HepG2 (cell line): Measurements from ENCODE around the gene PPP2R5D. TPM values are rescaled to one million over a fixed set of nuclear protein-coding genes. Genes with fewer than 3 reads are reported as not detected.
A peak's percentile ranks its signal among the peaks of the same experiment; 100 is the strongest.

Experiments
- ATAC-seq: fragments of 200-7000 bp; cut with Tn5 transposase; 3 replicates; pipeline ENCODE4 v1.9.1; 2020; ENCODE audit warnings: mild to moderate bottlenecking, moderate library complexity
- BruUV-seq: library from RNA; stranded (reverse); fragments of 400-500 nt; replicated peaks from 2 replicates; lab custom pipeline; 2021; lab: Mats Ljungman, UMichigan
- CTCF ChIA-PET: fragments of 300-600 bp; formaldehyde crosslinking; extraction: SDS; loops from one replicate; lab custom pipeline; 2021; ENCODE audit warnings: low total read pairs, inconsistent platforms, low intra/inter-chr PET ratio; lab: Yijun Ruan, JAX
- POLR2A ChIA-PET: fragments of 350-600 bp; sonication (Branson Sonifier 250); formaldehyde crosslinking; loops from one replicate; lab custom pipeline; 2020; ENCODE audit warnings: antibody characterized with exemption, inconsistent platforms; lab: Yijun Ruan, JAX
- DNase-seq: peaks from one replicate; pipeline ENCODE4 v3.0.0-alpha.2; 2015; ENCODE audit warnings: low spot score
- FAIRE-seq: peaks from 3 replicates; lab custom pipeline; 2011; peaks lifted over from hg19 to GRCh38; lab: Jason Lieb, UNC
- H2AFZ ChIP-seq: one replicate; pipeline ENCODE4 v1.6.1; 2011; ENCODE audit warnings: low read length, inconsistent platforms
- H3K27ac ChIP-seq: fragments of 300-600 bp; 3 replicates; pipeline ENCODE4 v1.8.0; 2011; ENCODE audit warnings: mixed run types, mild to moderate bottlenecking, mixed read lengths, low read length, inconsistent platforms; ENCODE audit not compliant: insufficient read depth; ENCODE audit errors: extremely low read length
- H3K27me3 ChIP-seq, 2 experiments: fragments of 200-600 bp in 1 of 2; 2 replicates in 1 of 2; 3 replicates in 1 of 2; pipeline versions ENCODE4 v1.6.0 to v1.8.0; 2011; ENCODE audit warnings: low read length in 2 of 2, mild to moderate bottlenecking in 2 of 2, moderate library complexity in 2 of 2, inconsistent platforms in 1 of 2; ENCODE audit not compliant: insufficient read depth in 2 of 2, control insufficient read depth in 1 of 2
- H3K36me3 ChIP-seq, 2 experiments: fragments of 200-600 bp in 1 of 2; replicated peaks in 1 of 2; 2 replicates in 1 of 2; 3 replicates in 1 of 2; pipeline versions ENCODE4 v1.5.1 to v1.8.0; 2011; ENCODE audit warnings: low read length in 2 of 2, inconsistent platforms in 1 of 2; ENCODE audit not compliant: insufficient read depth in 2 of 2, control insufficient read depth in 1 of 2
- H3K4me1 ChIP-seq: 2 replicates; pipeline ENCODE4 v1.5.1; 2012; ENCODE audit warnings: low read length, inconsistent platforms; ENCODE audit not compliant: insufficient read depth
- H3K4me2 ChIP-seq: 2 replicates; pipeline ENCODE4 v1.6.0; 2011; ENCODE audit warnings: low read depth, low read length, inconsistent platforms
- H3K4me3 ChIP-seq, 3 experiments: fragments of 200-600 bp in 1 of 3; sonication (generic), shearing (Covaris generic) in 1 of 3; replicated peaks in 1 of 3; 2 replicates each; pipeline ENCODE4 v1.5.1; 2011 to 2016; ENCODE audit warnings: low read length in 3 of 3, inconsistent platforms in 2 of 3, low read depth in 2 of 3, mild to moderate bottlenecking in 2 of 3, control low read depth in 1 of 3, mixed read lengths in 1 of 3; ENCODE audit not compliant: insufficient read depth in 1 of 3
- H3K79me2 ChIP-seq: one replicate; pipeline ENCODE4 v1.6.1; 2011; ENCODE audit warnings: low read length, inconsistent platforms; ENCODE audit not compliant: insufficient read depth
- H3K9ac ChIP-seq: 2 replicates; pipeline ENCODE4 v1.6.0; 2011; ENCODE audit warnings: mild to moderate bottlenecking, low read depth, low read length, inconsistent platforms; ENCODE audit not compliant: insufficient read depth
- H3K9me3 ChIP-seq: 2 replicates; pipeline ENCODE4 v1.5.1; 2012; ENCODE audit warnings: mild to moderate bottlenecking, low read length
- H4K20me1 ChIP-seq: 2 replicates; pipeline ENCODE4 v1.6.0; 2011; ENCODE audit warnings: inconsistent platforms, mild to moderate bottlenecking, low read length, moderate library complexity; ENCODE audit not compliant: insufficient read depth
- AHR ChIP-seq: IDR thresholded peaks from 2 replicates; pipeline ENCODE4 v1.6.1; 2018; ENCODE audit warnings: missing genetic modification reagents, missing compliant biosample characterization
- ATF1 ChIP-seq: IDR thresholded peaks from 2 replicates; pipeline ENCODE4 v1.6.1; 2016; ENCODE audit warnings: mild to moderate bottlenecking, control low read depth
- ATF7 ChIP-seq, 2 experiments: fragments of 450-650 bp in 1 of 2; sonication (generic) in 1 of 2; formaldehyde crosslinking in 1 of 2; IDR thresholded peaks; 2 replicates each; pipeline versions ENCODE4 v1.4.0 to v1.6.1; 2016 to 2020; ENCODE audit warnings: antibody characterized with exemption in 1 of 2, mild to moderate bottlenecking in 1 of 2, missing genetic modification reagents in 1 of 2
- FOXC1 ChIP-seq: sonication (generic); formaldehyde crosslinking; IDR thresholded peaks from 2 replicates; pipeline ENCODE4 v1.8.0; 2022; ENCODE audit warnings: mild to moderate bottlenecking, missing genetic modification reagents, borderline replicate concordance
- HNRNPK ChIP-seq: fragments of 200-400 bp; formaldehyde crosslinking; IDR thresholded peaks from 2 replicates; pipeline ENCODE4 v1.6.1; 2018; ENCODE audit warnings: low read length, low read depth, moderate library complexity, mild to moderate bottlenecking; ENCODE audit not compliant: poor library complexity, severe bottlenecking
- MTF2 ChIP-seq: sonication (generic); formaldehyde crosslinking; IDR thresholded peaks from 2 replicates; pipeline ENCODE4 v1.5.0; 2020; ENCODE audit warnings: missing genetic modification reagents, borderline replicate concordance
- PCBP1 ChIP-seq: fragments of 200-400 bp; formaldehyde crosslinking; IDR thresholded peaks from 2 replicates; pipeline ENCODE4 v1.6.1; 2017; ENCODE audit warnings: mild to moderate bottlenecking, low read depth, low read length, borderline replicate concordance
- ZMYM4 ChIP-seq: sonication (generic); formaldehyde crosslinking; IDR thresholded peaks from 2 replicates; pipeline ENCODE4 v1.8.1; 2023; ENCODE audit warnings: mild to moderate bottlenecking, missing genetic modification reagents
- ZNF282 ChIP-seq: fragments of 450-650 bp; IDR thresholded peaks from 2 replicates; pipeline ENCODE4 v1.6.1; 2018; ENCODE audit not compliant: partially characterized antibody
- ZNF460 ChIP-seq: sonication (generic); formaldehyde crosslinking; IDR thresholded peaks from 2 replicates; pipeline ENCODE4 v1.5.1; 2020; ENCODE audit warnings: missing genetic modification reagents, mild to moderate bottlenecking, borderline replicate concordance
- WGBS: methylation state at CpG from one replicate; pipeline ENCODE4 v1.1.6; 2017; ENCODE audit warnings: low lambda C conversion rate; 5-methylcytosine and 5-hydroxymethylcytosine counted together
- in situ Hi-C: cut with HindIII; loops from 2 replicates; pipeline ENCODE4 v1.10.0; 2017; ENCODE audit warnings: low pct_unique_long_range_greater_than_20kb; ENCODE audit not compliant: extremely low pct_ligation_motif_present
- intact Hi-C: fragments of 100-400 bp; cut with micrococcal nuclease; formaldehyde crosslinking; loops from one replicate; pipeline ENCODE4 v1.10.0; 2022; ENCODE audit not compliant: unreplicated experiment
- polyA plus RNA-seq, 8 experiments: library from polyadenylated mRNA; depleted of rRNA in 3 of 8; stranded (reverse) in 7 of 8; unstranded in 1 of 8; fragments of >200 nt; fragmentation: Illumina TruSeq in 4 of 8; extraction: Trizol in 4 of 8; gene quantifications; 2 replicates each; pipeline versions ENCODE4 v1.2.1 to v1.2.3, GENCODE V29; 2011 to 2016; ENCODE audit warnings: low read depth in 4 of 8, missing spikeins in 1 of 8, mixed read lengths in 1 of 8; ENCODE audit not compliant: insufficient read depth in 1 of 8
- total RNA-seq, 5 experiments: library from RNA; depleted of rRNA; stranded (reverse); fragments of >200 nt; fragmentation: Illumina TruSeq; extraction: Trizol; gene quantifications; 2 replicates each; pipeline ENCODE4 v1.2.3, GENCODE V29; 2016; ENCODE audit warnings: low read depth in 1 of 5
- TF ChIP-seq, protein P1 (sequence below): sonication (generic); formaldehyde crosslinking; IDR thresholded peaks from 2 replicates; pipeline ENCODE4 v1.5.1; 2020; ENCODE audit warnings: mild to moderate bottlenecking, missing genetic modification reagents, moderate library complexity
- TF ChIP-seq, protein P2 (sequence below): sonication (generic); formaldehyde crosslinking; conservative IDR thresholded peaks from 2 replicates; pipeline ENCODE4 v1.8.1; 2023; ENCODE audit warnings: missing genetic modification reagents

Gene PPP2R5D
- total and polyA plus RNA-seq, 2 of the 13 experiments (the other 11 are each of a cell fraction or from before 2014, with no cell fraction given) = 53.7 to 60.4 TPM

DNA sequence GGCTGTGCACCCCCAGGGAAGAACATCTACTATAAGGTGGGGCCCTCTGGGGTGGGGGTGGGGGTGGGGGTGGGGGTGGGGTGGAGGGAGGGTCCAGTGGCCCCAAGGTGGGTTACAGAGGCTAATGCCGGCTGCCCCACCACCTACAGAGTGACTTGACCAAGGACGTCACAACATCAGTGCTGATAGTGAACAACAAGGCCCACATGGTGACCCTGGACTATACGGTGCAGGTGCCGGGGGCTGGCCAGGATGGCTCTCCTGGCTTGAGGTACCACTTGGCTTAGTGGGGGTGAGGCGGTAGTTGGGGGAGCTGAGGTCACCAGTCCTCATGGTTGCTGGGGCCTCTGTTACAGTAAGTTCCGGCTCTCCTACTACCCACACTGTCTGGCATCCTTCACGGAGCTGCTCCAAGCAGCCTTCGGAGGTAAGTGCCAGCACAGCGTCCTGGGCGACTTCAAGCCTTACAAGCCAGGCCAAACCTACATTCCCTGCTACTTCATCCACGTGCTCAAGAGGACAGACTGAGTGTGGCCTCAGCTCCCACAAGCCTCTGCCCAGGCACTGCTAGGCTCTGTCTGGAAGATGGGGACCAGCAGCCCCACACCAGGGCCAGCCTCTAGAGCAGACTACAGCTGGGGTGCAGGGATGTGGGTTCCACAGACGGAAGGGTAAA, 21.1 kb upstream of the PPP2R5D start:
- ChIA-PET POLR2A (interaction anchor here (2.5 kb wide), 1 partner anchor 21 kb away, joined by 13 read pairs; the partner anchor contains the start of gene PPP2R5D), CTCF (interaction anchor here (1.0 kb wide), 1 partner anchor 181 kb away, joined by 3 read pairs; no protein-coding TSS in a partner anchor)
- H3K9me3 ChIP-seq = no peaks in the 10 kb centered on the region
- H3K4me1 ChIP-seq = peaks cover 33% of the 10 kb centered on the region
- DNase-seq (no peak), ATAC-seq (no peak; the same call in 2 of the 3 replicates), FAIRE-seq (no peak)
- H3K79me2 ChIP-seq = no peaks in the 10 kb centered on the region
- no peak overlapping the region for H3K4me3 ChIP-seq
- H3K36me3 ChIP-seq = 0 out of 5 replicates have a peak, but pooled peaks cover 0 to 1% of the 10 kb centered on the region in 2 experiments
- TF ChIP-seq ZNF282 (no peak), PCBP1 (peak; percentile 74; the same call in 1 of the 2 replicates), ZMYM4 (CRISPR knock-in tag) (0 out of 2 replicates have a peak, but pooled peaks have one; percentile 32), MTF2 (CRISPR knock-in tag) (0 out of 2 replicates have a peak, but pooled peaks have one; percentile 40), FOXC1 (CRISPR knock-in tag) (0 out of 2 replicates have a peak, but pooled peaks have one; percentile 19), ATF1 (CRISPR knock-in tag) (no peak), ZNF460 (CRISPR knock-in tag) (no peak), HNRNPK (peak; percentile 37), AHR (0 out of 2 replicates have a peak, but pooled peaks have one; percentile 14), ATF7 (IDR thresholded peaks at IDR 0.05) (no peak), ATF7 (CRISPR knock-in tag; IDR thresholded peaks at IDR 0.05) (0 out of 2 replicates have a peak, but pooled peaks have one; percentile 6)
- TF ChIP-seq, protein P1, sequence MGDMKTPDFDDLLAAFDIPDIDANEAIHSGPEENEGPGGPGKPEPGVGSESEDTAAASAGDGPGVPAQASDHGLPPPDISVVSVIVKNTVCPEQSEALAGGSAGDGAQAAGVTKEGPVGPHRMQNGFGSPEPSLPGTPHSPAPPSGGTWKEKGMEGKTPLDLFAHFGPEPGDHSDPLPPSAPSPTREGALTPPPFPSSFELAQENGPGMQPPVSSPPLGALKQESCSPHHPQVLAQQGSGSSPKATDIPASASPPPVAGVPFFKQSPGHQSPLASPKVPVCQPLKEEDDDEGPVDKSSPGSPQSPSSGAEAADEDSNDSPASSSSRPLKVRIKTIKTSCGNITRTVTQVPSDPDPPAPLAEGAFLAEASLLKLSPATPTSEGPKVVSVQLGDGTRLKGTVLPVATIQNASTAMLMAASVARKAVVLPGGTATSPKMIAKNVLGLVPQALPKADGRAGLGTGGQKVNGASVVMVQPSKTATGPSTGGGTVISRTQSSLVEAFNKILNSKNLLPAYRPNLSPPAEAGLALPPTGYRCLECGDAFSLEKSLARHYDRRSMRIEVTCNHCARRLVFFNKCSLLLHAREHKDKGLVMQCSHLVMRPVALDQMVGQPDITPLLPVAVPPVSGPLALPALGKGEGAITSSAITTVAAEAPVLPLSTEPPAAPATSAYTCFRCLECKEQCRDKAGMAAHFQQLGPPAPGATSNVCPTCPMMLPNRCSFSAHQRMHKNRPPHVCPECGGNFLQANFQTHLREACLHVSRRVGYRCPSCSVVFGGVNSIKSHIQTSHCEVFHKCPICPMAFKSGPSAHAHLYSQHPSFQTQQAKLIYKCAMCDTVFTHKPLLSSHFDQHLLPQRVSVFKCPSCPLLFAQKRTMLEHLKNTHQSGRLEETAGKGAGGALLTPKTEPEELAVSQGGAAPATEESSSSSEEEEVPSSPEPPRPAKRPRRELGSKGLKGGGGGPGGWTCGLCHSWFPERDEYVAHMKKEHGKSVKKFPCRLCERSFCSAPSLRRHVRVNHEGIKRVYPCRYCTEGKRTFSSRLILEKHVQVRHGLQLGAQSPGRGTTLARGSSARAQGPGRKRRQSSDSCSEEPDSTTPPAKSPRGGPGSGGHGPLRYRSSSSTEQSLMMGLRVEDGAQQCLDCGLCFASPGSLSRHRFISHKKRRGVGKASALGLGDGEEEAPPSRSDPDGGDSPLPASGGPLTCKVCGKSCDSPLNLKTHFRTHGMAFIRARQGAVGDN = peak; percentile 23; the same call in 1 of the 2 replicates
- TF ChIP-seq, protein P2, sequence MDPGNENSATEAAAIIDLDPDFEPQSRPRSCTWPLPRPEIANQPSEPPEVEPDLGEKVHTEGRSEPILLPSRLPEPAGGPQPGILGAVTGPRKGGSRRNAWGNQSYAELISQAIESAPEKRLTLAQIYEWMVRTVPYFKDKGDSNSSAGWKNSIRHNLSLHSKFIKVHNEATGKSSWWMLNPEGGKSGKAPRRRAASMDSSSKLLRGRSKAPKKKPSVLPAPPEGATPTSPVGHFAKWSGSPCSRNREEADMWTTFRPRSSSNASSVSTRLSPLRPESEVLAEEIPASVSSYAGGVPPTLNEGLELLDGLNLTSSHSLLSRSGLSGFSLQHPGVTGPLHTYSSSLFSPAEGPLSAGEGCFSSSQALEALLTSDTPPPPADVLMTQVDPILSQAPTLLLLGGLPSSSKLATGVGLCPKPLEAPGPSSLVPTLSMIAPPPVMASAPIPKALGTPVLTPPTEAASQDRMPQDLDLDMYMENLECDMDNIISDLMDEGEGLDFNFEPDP (CRISPR knock-in tag) = 0 out of 2 replicates have a peak, but pooled peaks have one; percentile 87
- intact Hi-C loops = loop anchor here (5.0 kb wide), 1 partner anchor 49 kb away; the partner anchor contains the start of genes KLHDC3 and MEA1
- no peaks in the 10 kb centered on the region; a peak in 1 of 5 replicates for H3K27me3 ChIP-seq
- H4K20me1 ChIP-seq = no peaks in the 10 kb centered on the region
- H3K27ac ChIP-seq = no peak overlapping the region
- BruUV-seq = no TSS peak
- 83% methylated on average over 9 of the region's 12 CpGs for WGBS
- no peak overlapping the region for H2AFZ ChIP-seq
- H3K4me2 ChIP-seq = no peak overlapping the region
- H3K9ac ChIP-seq = no peak overlapping the region
- in situ Hi-C loops = no loop called here
